PC-9 (cell line): ENCODE results near the gene GAK.

Experiments
- CTCF ChIP-seq: fragments of 200-600 bp; sonication (generic); conservative IDR thresholded peaks from 2 replicates; pipeline ENCODE4 v1.6.1; 2017; ENCODE audit warnings: mixed run types, antibody characterized with exemption, mild to moderate bottlenecking, moderate library complexity
- EZH2 ChIP-seq: fragments of 200-600 bp; sonication (generic); IDR thresholded peaks from 2 replicates; pipeline ENCODE4 v1.8.0; 2017; ENCODE audit warnings: antibody characterized with exemption, low read depth

- TF ChIP-seq CTCF = no peak
- TF ChIP-seq EZH2 = no peak
These were observed 116.5 kb downstream of the GAK start for GRCh38 chr4:815464-816146.
